K562 (cell line): ENCODE data around the gene MPPED1. TPM values are rescaled to one million over a fixed set of nuclear protein-coding genes. Genes with fewer than 3 reads are reported as not detected.
A peak's percentile ranks its signal among the peaks of the same experiment; 100 is the strongest.

ENCODE experiments used
- ATAC-seq: fragments of 200-7000 bp; cut with Tn5 transposase; 3 replicates; pipeline ENCODE4 v1.9.1; 2020; ENCODE audit warnings: moderate library complexity
- BruUV-seq: library from RNA; stranded (reverse); fragments of 400-500 nt; replicated peaks from 2 replicates; lab custom pipeline; 2021; lab: Mats Ljungman, UMichigan
- CTCF ChIA-PET: fragments of 300-600 bp; formaldehyde crosslinking; extraction: SDS; loops from one replicate; lab custom pipeline; 2021; ENCODE audit warnings: low intra/inter-chr PET ratio; lab: Yijun Ruan, JAX
- POLR2A ChIA-PET: fragments of 300-600, 350-650 bp; sonication (Branson Sonifier 250); formaldehyde crosslinking; extraction: SDS; loops from one replicate; lab custom pipeline; 2021; ENCODE audit warnings: antibody characterized with exemption, inconsistent platforms; lab: Yijun Ruan, JAX
- DNase-seq, 4 experiments: peaks; one replicate each; pipeline versions ENCODE4 v3.0.0 to v3.0.0-alpha.2; 2011 to 2018; ENCODE audit warnings: low spot score in 3 of 4, mixed read lengths in 3 of 4; ENCODE audit errors: extremely low read depth in 1 of 4
- FAIRE-seq: peaks from 2 replicates; lab custom pipeline; 2011; peaks lifted over from hg19 to GRCh38; lab: Jason Lieb, UNC
- H2AFZ ChIP-seq: 2 replicates; pipeline ENCODE4 v1.6.0; 2011; ENCODE audit warnings: low read depth, low read length, control low read depth, inconsistent platforms
- H3K27ac ChIP-seq: fragments of 200-600 bp; 3 replicates; pipeline ENCODE4 v1.8.0; 2011; ENCODE audit warnings: low read depth, mild to moderate bottlenecking, control low read depth, inconsistent platforms, low read length, moderate library complexity, mixed read lengths; ENCODE audit errors: extremely low read depth
- H3K27me3 ChIP-seq, 2 experiments: fragments of 300-600 bp in 1 of 2; 2 replicates in 1 of 2; 3 replicates in 1 of 2; pipeline versions ENCODE4 v1.6.0 to v1.8.0; 2011; ENCODE audit warnings: inconsistent platforms in 2 of 2, low read length in 2 of 2, mild to moderate bottlenecking in 1 of 2, mixed read lengths in 1 of 2, moderate library complexity in 1 of 2; ENCODE audit not compliant: control insufficient read depth in 2 of 2, insufficient read depth in 2 of 2
- H3K36me3 ChIP-seq: fragments of 300-600 bp; 3 replicates; pipeline ENCODE4 v1.8.0; 2011; ENCODE audit warnings: mild to moderate bottlenecking, low read length, inconsistent platforms; ENCODE audit not compliant: control insufficient read depth, insufficient read depth
- H3K4me1 ChIP-seq, 2 experiments: fragments of 200-600 bp in 1 of 2; replicated peaks in 1 of 2; 2 replicates in 1 of 2; 3 replicates in 1 of 2; pipeline versions ENCODE4 v1.5.1 to v1.8.0; 2011; ENCODE audit warnings: inconsistent platforms in 2 of 2, low read length in 2 of 2, mild to moderate bottlenecking in 1 of 2, mixed read lengths in 1 of 2, moderate library complexity in 1 of 2; ENCODE audit not compliant: control insufficient read depth in 2 of 2, insufficient read depth in 2 of 2
- H3K4me2 ChIP-seq: 2 replicates; pipeline ENCODE4 v1.6.1; 2011; ENCODE audit warnings: low read length, control low read depth, inconsistent platforms, mixed read lengths; ENCODE audit not compliant: insufficient read depth
- H3K4me3 ChIP-seq: fragments of 200-600 bp; sonication (generic), shearing (Covaris generic); 2 replicates; pipeline ENCODE4 v1.5.1; 2016; ENCODE audit warnings: control low read depth, inconsistent platforms
- H3K79me2 ChIP-seq: fragments of 200-600 bp; 3 replicates; pipeline ENCODE4 v1.8.0; 2011; ENCODE audit warnings: low read length, inconsistent platforms; ENCODE audit not compliant: control insufficient read depth, insufficient read depth
- H3K9ac ChIP-seq, 2 experiments: 2 replicates each; pipeline versions ENCODE4 v1.6.0 to v1.6.1; 2011; ENCODE audit warnings: low read depth in 2 of 2, low read length in 2 of 2, control low read depth in 1 of 2, inconsistent platforms in 1 of 2, mild to moderate bottlenecking in 1 of 2, mixed read lengths in 1 of 2; ENCODE audit not compliant: insufficient read depth in 1 of 2
- H3K9me1 ChIP-seq: one replicate; pipeline ENCODE4 v1.6.0; 2011; ENCODE audit warnings: inconsistent platforms, mild to moderate bottlenecking, low read length, moderate library complexity; ENCODE audit not compliant: control insufficient read depth, insufficient read depth
- H3K9me3 ChIP-seq: replicated peaks from 2 replicates; pipeline ENCODE4 v1.5.1; 2011; ENCODE audit warnings: low read depth, low read length, inconsistent platforms; ENCODE audit not compliant: control insufficient read depth, insufficient read depth
- H4K20me1 ChIP-seq: replicated peaks from 2 replicates; pipeline ENCODE4 v1.6.1; 2011; ENCODE audit warnings: low read length, inconsistent platforms, mixed read lengths; ENCODE audit not compliant: control insufficient read depth, insufficient read depth
- BRF1 ChIP-seq: IDR thresholded peaks from 3 replicates; pipeline ENCODE4 v1.6.1; 2011; ENCODE audit warnings: borderline replicate concordance, mild to moderate bottlenecking; ENCODE audit not compliant: insufficient read length; ENCODE audit errors: extremely low read depth
- CBX8 ChIP-seq: fragments of 200-600 bp; sonication (generic); IDR thresholded peaks from 2 replicates; pipeline ENCODE4 v1.6.1; 2012; ENCODE audit warnings: borderline replicate concordance, mixed run types, low read depth, mild to moderate bottlenecking, moderate library complexity, mixed read lengths, low read length, control low read depth, inconsistent platforms; ENCODE audit not compliant: poor library complexity, severe bottlenecking; ENCODE audit errors: extremely low read depth
- CHD1 ChIP-seq: fragments of 200-600 bp; sonication (generic); IDR thresholded peaks from one replicate; pipeline ENCODE4 v1.6.1; 2012; ENCODE audit warnings: mild to moderate bottlenecking, moderate library complexity, low read length, inconsistent platforms
- EWSR1 ChIP-seq: fragments of 450-650 bp; IDR thresholded peaks from 2 replicates; pipeline ENCODE4 v1.6.1; 2018; ENCODE audit warnings: borderline replicate concordance, mild to moderate bottlenecking, low read depth, moderate library complexity; ENCODE audit not compliant: partially characterized antibody
- HNRNPL ChIP-seq: fragments of 200-400 bp; formaldehyde crosslinking; IDR thresholded peaks from 2 replicates; pipeline ENCODE4 v1.6.1; 2017; ENCODE audit warnings: low read depth, mild to moderate bottlenecking, low read length
- MCM7 ChIP-seq, 2 experiments: fragments of 450-650 bp; IDR thresholded peaks; 2 replicates each; pipeline ENCODE4 v1.6.1; 2016 to 2018
- MEF2D ChIP-seq: conservative IDR thresholded peaks from 2 replicates; pipeline ENCODE4 v1.6.1; 2016; ENCODE audit warnings: low read depth, missing genetic modification characterization, missing compliant biosample characterization
- NFYB ChIP-seq: IDR thresholded peaks from 2 replicates; pipeline ENCODE4 v1.6.1; 2011; ENCODE audit warnings: mild to moderate bottlenecking, moderate library complexity; ENCODE audit not compliant: insufficient read length; ENCODE audit errors: extremely low read depth
- NR4A1 ChIP-seq, 2 experiments: fragments of 250-450 bp in 1 of 2; fragments of 450-650 bp in 1 of 2; sonication (Bioruptor Pico) in 1 of 2; IDR thresholded peaks; 2 replicates each; pipeline versions ENCODE4 v1.4.0 to v1.6.1; 2016 to 2020; ENCODE audit warnings: mild to moderate bottlenecking in 2 of 2, missing compliant biosample characterization in 1 of 2, missing genetic modification characterization in 1 of 2, moderate library complexity in 1 of 2
- RB1 ChIP-seq: fragments of 450-650 bp; IDR thresholded peaks from 2 replicates; pipeline ENCODE4 v1.6.1; 2017; ENCODE audit warnings: low read depth, mild to moderate bottlenecking
- SAFB2 ChIP-seq: fragments of 200-400 bp; formaldehyde crosslinking; IDR thresholded peaks from 2 replicates; pipeline ENCODE4 v1.6.1; 2018; ENCODE audit warnings: borderline replicate concordance, low read length, low read depth, moderate library complexity; ENCODE audit not compliant: severe bottlenecking
- SMAD4 ChIP-seq: fragments of 250-450 bp; sonication (Bioruptor Pico); conservative IDR thresholded peaks from 2 replicates; pipeline ENCODE4 v1.8.0; 2021; ENCODE audit warnings: inconsistent platforms, mild to moderate bottlenecking, moderate library complexity
- SMARCA4 ChIP-seq: fragments of 450-650 bp; IDR thresholded peaks from 2 replicates; pipeline ENCODE4 v1.6.1; 2016
- TAF1 ChIP-seq: IDR thresholded peaks from 2 replicates; pipeline ENCODE4 v1.6.1; 2011; ENCODE audit warnings: mild to moderate bottlenecking, low read length, moderate library complexity; ENCODE audit not compliant: insufficient read depth, control insufficient read depth, severe bottlenecking; ENCODE audit errors: extremely low read depth
- TCF7L2 ChIP-seq: fragments of 150-350 bp; IDR thresholded peaks from 2 replicates; pipeline ENCODE4 v1.6.1; 2016; ENCODE audit warnings: low read depth, mild to moderate bottlenecking, low read length, moderate library complexity
- UBTF ChIP-seq, 2 experiments: IDR thresholded peaks; 2 replicates each; pipeline ENCODE4 v1.6.1; 2012; ENCODE audit warnings: improper control_type of control experiment in 2 of 2, low read depth in 2 of 2, low read length in 2 of 2, borderline replicate concordance in 1 of 2
- ZBED1 ChIP-seq: IDR thresholded peaks from 2 replicates; pipeline ENCODE4 v1.6.1; 2014
- ZC3H8 ChIP-seq: fragments of 450-650 bp; IDR thresholded peaks from 2 replicates; pipeline ENCODE4 v1.6.1; 2017
- WGBS: fragments of 100-300 bp; shearing (Covaris generic); methylation state at CpG from one replicate; pipeline ENCODE4 v1.1.6; 2016; ENCODE audit warnings: low coverage, mixed read lengths; ENCODE audit not compliant: insufficient coverage; ENCODE audit errors: missing lambda C conversion rate; 5-methylcytosine and 5-hydroxymethylcytosine counted together
- in situ Hi-C: fragments of 300-500 bp; cut with MboI; formaldehyde crosslinking; loops from 4 replicates; pipeline ENCODE4 v1.15.0; 2018; ENCODE audit warnings: inconsistent platforms, mixed read lengths
- intact Hi-C: fragments of 100-400 bp; cut with micrococcal nuclease; formaldehyde crosslinking; loops from 2 replicates; pipeline ENCODE4 v1.14.2; 2022
- polyA plus RNA-seq, 8 experiments: library from polyadenylated mRNA; depleted of rRNA in 4 of 8; stranded (reverse) in 5 of 8; unstranded in 3 of 8; fragments of >200 nt; fragmentation: Nextera tagmentation in 2 of 8; fragmentation: Illumina TruSeq in 1 of 8; extraction: Ambion mirVana in 2 of 8; extraction: Trizol in 1 of 8; gene quantifications; 2 replicates each; pipeline versions ENCODE4 v1.2.1 to v1.2.3, GENCODE V29; 2011 to 2014; ENCODE audit warnings: inconsistent platforms in 1 of 8, missing spikeins in 1 of 8
- total RNA-seq, 7 experiments: library from RNA; depleted of rRNA in 6 of 7; stranded (reverse); fragments of >200 nt in 6 of 7; fragmentation: Illumina TruSeq in 2 of 7; extraction: Trizol in 2 of 7; gene quantifications; 2 replicates each; pipeline versions ENCODE4 v1.2.1 to v1.2.3, GENCODE V29; 2011 to 2021; ENCODE audit warnings: low replicate concordance in 1 of 7

The MPPED1 gene
- total and polyA plus RNA-seq, 9 of the 15 experiments (the other 6 are each of a cell fraction or from before 2014, with no cell fraction given): not detected

DNA sequence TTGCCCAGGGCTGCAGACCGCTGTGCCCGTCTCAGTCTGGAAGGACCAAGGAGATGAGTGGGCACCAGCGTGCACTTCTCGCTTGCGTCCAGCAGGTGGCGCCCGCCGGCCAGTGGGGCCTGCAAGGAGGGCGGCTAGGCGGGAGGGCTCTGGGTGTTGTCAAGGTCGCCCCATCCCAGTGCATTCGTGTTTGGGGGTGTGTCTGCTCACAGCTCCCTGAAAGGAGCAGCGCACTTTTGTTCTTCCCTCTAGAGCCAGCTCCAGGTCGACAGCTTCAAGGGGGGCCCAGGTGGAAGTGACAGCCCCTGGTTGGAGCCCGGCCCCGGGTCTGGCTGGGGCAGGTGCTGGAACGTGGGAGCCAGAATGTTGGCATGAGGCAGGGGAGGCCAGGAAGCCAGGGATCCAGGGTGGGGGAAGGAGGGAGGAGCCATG, 23.4 kb upstream of the MPPED1 start (continued):
- TF ChIP-seq ZBED1 (no peak), TAF1 (no peak), HNRNPL (no peak), RB1 (peak; percentile 44; the same call in 1 of the 2 replicates), SMAD4 (CRISPR knock-in tag) (no peak), ZC3H8 (no peak), CHD1 (no peak)
- TF ChIP-seq, all 486 proteins: peak for 6

DNA sequence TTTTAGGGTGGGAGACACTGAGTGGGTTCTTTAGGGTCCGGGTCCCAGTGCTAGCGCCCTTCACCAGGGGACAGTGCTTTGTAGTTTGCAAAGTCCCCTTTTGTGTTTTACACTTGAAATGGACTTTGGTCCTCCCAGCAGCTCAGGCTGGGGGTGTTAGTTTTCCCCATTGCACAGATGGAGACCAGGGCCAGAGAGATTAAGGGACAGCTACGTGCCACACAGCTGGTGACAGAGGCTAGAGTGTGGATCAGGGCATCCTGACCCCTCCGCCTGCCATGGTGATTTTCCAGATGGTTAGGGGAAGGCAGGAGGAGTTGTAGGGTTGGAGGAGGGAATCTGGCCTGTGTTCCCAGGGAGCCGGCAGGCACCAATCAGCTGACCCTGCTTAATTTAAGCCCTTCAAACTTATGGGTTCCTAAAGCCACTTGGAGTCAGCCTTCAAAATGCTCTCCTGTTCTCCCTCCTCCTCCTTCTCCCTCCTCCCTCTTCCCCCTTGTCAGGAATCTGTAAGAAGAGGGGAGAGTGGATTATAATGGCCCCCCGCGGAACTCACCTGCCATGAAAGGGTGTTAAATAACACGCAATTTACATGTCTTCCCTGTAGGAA, 22.5 kb upstream of the MPPED1 start:
- ChIA-PET POLR2A (interaction anchor here (0.8 kb wide), 1 partner anchor 116 kb away, joined by 3 read pairs; no protein-coding TSS in a partner anchor), CTCF (interaction anchor here (0.5 to 1.1 kb wide), 2 partner anchors 354 to 711 kb away, joined by 3 read pairs; no protein-coding TSS in a partner anchor)
- Histone ChIP-seq H3K27ac (no peak overlapping the region), H3K9me1 (no peaks in the 10 kb centered on the region), H3K9ac (no peak overlapping the region), H4K20me1 (no peaks in the 10 kb centered on the region), H3K4me3 (no peak overlapping the region), H3K4me2 (no peak overlapping the region), H2AFZ (no peak overlapping the region), H3K9me3 (no peaks in the 10 kb centered on the region), H3K27me3 (no peaks in the 10 kb centered on the region; a peak in 1 of 5 replicates), H3K4me1 (peaks cover 0 to 8% of the 10 kb centered on the region in 2 experiments; a peak in 2 of 5 replicates), H3K36me3 (no peaks in the 10 kb centered on the region), H3K79me2 (no peaks in the 10 kb centered on the region)
- in situ Hi-C loops (no loop called here), intact Hi-C loops (loop anchor here (5.0 kb wide), 1 partner anchor 1238 kb away; no protein-coding TSS in a partner anchor)
- FAIRE-seq (no peak), DNase-seq (no peak), ATAC-seq (no peak)
- no TSS peak for BruUV-seq
- 3% methylated on average over 7 of the region's 8 CpGs for WGBS
- TF ChIP-seq SMARCA4 (no peak), BRF1 (no peak), NFYB (no peak), UBTF (IDR thresholded peaks at IDR 0.05; ENCODE audit: borderline replicate concordance in 1 of 2, low read depth in 2 of 2, low read length in 2 of 2) (no peak), EWSR1 (no peak), SAFB2 (no peak), TCF7L2 (no peak), CBX8 (no peak), MCM7 (IDR thresholded peaks at IDR 0.05) (no peak), MEF2D (tag) (no peak), NR4A1 (CRISPR knock-in tag; IDR thresholded peaks at IDR 0.05) (no peak), NR4A1 (tag; IDR thresholded peaks at IDR 0.05) (no peak)
